OCI-LY1 (cell line): ENCODE results near the gene CBR4.

Source experiments
- EZH2 ChIP-seq: fragments of 200-600 bp; sonication (generic), shearing (Covaris generic); IDR thresholded peaks from 2 replicates; pipeline ENCODE4 v1.8.0; 2017; ENCODE audit warnings: borderline replicate concordance, mixed run types, mild to moderate bottlenecking, antibody characterized with exemption, low read length, moderate library complexity, mixed read lengths
- TF ChIP-seq, protein P1 (sequence below): fragments of 200-600 bp; sonication (generic), shearing (Covaris generic); IDR thresholded peaks from 2 replicates; pipeline ENCODE4 v1.5.1; 2017; ENCODE audit warnings: mild to moderate bottlenecking, antibody characterized with exemption, low read length, moderate library complexity, mixed read lengths

DNA sequence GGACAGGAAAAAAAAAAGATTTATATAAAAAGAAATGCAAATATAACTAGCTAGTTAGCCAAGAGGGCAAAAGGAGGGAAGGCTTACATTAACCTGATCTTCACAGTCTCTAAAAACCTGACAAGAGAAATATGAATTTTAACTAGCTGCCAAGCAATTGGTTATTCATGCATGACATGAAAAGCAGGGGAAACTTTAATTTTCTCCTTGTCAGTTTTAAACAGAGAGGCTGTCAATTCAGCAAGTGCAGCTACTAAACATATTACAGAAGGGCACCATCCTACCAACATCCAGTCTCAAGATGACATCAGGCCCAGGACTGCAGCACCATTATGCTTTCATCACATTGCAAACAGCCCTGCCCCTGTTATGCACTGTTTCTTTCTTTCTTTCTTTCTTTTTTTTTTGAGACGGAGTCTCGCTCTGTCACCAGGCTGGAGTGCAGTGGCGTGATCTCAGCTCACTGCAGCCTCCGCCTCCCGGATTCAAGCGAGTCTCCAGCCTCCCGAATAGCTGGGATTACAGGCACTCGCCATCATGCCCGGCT lies 38.9 kb upstream of the CBR4 start:
- TF ChIP-seq, protein P1, sequence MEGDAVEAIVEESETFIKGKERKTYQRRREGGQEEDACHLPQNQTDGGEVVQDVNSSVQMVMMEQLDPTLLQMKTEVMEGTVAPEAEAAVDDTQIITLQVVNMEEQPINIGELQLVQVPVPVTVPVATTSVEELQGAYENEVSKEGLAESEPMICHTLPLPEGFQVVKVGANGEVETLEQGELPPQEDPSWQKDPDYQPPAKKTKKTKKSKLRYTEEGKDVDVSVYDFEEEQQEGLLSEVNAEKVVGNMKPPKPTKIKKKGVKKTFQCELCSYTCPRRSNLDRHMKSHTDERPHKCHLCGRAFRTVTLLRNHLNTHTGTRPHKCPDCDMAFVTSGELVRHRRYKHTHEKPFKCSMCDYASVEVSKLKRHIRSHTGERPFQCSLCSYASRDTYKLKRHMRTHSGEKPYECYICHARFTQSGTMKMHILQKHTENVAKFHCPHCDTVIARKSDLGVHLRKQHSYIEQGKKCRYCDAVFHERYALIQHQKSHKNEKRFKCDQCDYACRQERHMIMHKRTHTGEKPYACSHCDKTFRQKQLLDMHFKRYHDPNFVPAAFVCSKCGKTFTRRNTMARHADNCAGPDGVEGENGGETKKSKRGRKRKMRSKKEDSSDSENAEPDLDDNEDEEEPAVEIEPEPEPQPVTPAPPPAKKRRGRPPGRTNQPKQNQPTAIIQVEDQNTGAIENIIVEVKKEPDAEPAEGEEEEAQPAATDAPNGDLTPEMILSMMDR: no peak
- no peak for TF ChIP-seq EZH2
